ENCODE data around the gene DMXL1.

- TF ChIP-seq CTCF (conservative IDR thresholded peaks at IDR 0.05) (no peak), ZFX (IDR thresholded peaks at IDR 0.05) (no peak)
These were observed 198.4 kb downstream of the DMXL1 start for GRCh38 chr5:119269061-119269944.
